IPS-20b (cell line): ENCODE results near the gene APOL2.

Experiments used
- H3K27ac ChIP-seq: one replicate; pipeline ENCODE4 v1.5.1; 2013; ENCODE audit warnings: low read length
- H3K27me3 ChIP-seq: 2 replicates; pipeline ENCODE4 v1.6.1; 2013; ENCODE audit warnings: mild to moderate bottlenecking, low read length, inconsistent platforms; ENCODE audit not compliant: insufficient read depth
- H3K36me3 ChIP-seq: 2 replicates; pipeline ENCODE4 v1.6.1; 2013; ENCODE audit warnings: low read depth, mild to moderate bottlenecking, inconsistent platforms, low read length, moderate library complexity; ENCODE audit not compliant: insufficient read depth
- H3K4me1 ChIP-seq: 2 replicates; pipeline ENCODE4 v1.6.1; 2013; ENCODE audit warnings: mild to moderate bottlenecking, control low read depth, inconsistent platforms, low read length, moderate library complexity; ENCODE audit not compliant: insufficient read depth
- H3K4me3 ChIP-seq: 2 replicates; pipeline ENCODE4 v1.5.1; 2013; ENCODE audit warnings: mild to moderate bottlenecking, low read length, inconsistent platforms
- H3K9ac ChIP-seq: 2 replicates; pipeline ENCODE4 v1.6.1; 2013; ENCODE audit warnings: low read depth, mild to moderate bottlenecking, inconsistent platforms, low read length, moderate library complexity
- H3K9me3 ChIP-seq: 2 replicates; pipeline ENCODE4 v1.6.1; 2013; ENCODE audit warnings: mild to moderate bottlenecking, low read depth, low read length, inconsistent platforms; ENCODE audit not compliant: insufficient read depth

The APOL2 gene

DNA sequence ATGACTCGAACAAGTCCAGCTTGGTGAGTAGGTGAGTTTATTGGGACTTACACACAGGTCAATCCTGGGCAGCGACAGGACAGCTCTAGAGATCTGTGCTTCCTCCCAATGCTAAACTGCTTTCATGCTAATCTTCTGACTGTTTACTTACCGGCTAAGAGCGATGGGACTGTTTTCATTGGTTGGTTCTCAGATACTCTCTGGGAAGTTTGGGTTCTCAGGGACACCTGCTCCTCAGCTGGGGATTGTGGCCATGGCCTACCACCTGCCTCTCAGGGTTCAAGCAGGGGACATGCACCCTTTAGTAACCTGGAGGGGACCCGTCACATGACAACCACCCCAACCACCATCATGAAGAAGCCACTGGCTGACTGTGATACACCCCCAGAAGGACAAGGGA lies 13.1 kb downstream of the APOL2 start:
- Histone ChIP-seq H3K9ac (no peak overlapping the region), H3K27ac (no peak overlapping the region), H3K27me3 (no peaks in the 10 kb centered on the region), H3K4me1 (peaks cover 3% of the 10 kb centered on the region), H3K9me3 (no peaks in the 10 kb centered on the region), H3K4me3 (no peak overlapping the region), H3K36me3 (peaks cover 15% of the 10 kb centered on the region)

DNA sequence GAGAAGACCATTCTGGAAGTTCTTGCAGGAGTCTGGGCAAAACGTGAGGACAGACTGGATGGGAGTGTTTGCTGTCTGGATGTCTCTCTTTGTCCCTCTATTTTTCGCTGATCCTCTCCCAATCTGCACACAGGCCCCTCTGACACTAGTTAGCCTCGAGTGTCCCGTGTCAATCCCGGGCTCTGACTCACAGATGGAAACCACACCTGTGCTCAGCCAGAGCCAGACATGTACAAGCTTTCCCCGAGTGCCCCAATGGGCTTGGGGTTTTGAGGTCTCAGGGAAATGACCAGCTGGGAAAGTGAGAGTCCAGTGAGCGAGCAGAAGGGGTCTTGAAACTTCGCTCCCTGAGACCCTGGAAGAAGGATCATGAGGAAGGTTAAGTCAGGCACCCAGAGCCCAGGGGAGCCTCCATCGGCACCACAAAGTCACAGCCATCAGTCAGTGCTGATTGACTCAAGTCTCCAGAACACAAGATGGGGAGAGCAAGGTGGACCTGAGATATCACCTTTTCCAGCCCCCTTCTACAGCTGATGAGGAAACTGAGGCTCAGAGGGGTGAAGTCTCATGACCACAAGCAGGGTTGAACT lies 13.9 kb downstream of the APOL2 start:
- H3K9ac ChIP-seq = no peak overlapping the region
- H3K27me3 ChIP-seq = no peaks in the 10 kb centered on the region
- peaks cover 11% of the 10 kb centered on the region for H3K36me3 ChIP-seq
- no peaks in the 10 kb centered on the region for H3K9me3 ChIP-seq
- H3K27ac ChIP-seq = no peak overlapping the region
- peaks cover 3% of the 10 kb centered on the region for H3K4me1 ChIP-seq
- no peak overlapping the region for H3K4me3 ChIP-seq

DNA sequence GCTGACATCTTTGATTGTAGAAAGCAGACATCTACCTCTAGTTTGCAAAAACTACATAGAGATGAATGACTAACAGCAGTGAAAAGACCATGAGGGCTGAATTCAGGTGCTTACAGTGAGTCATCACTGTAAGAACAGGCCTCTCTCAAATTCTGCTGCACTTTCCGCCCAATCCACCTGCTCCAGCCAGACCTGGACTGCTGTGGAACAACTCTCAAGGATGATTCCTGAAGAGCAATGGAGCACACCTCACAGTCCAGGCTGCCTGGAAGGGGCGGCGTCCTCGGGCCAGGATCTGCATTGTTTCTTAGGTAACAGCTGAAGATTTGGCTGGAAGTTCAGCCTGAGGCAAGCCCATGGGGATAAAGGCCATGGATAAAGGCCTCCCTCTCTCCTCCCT lies 15.1 kb downstream of the APOL2 start:
- no peaks in the 10 kb centered on the region for H3K27me3 ChIP-seq
- no peak overlapping the region for H3K27ac ChIP-seq
- H3K9ac ChIP-seq = no peak overlapping the region
- H3K9me3 ChIP-seq = no peaks in the 10 kb centered on the region
- no peak overlapping the region for H3K4me3 ChIP-seq
- H3K4me1 ChIP-seq = peaks cover 3% of the 10 kb centered on the region
- H3K36me3 ChIP-seq = peaks cover 10% of the 10 kb centered on the region

DNA sequence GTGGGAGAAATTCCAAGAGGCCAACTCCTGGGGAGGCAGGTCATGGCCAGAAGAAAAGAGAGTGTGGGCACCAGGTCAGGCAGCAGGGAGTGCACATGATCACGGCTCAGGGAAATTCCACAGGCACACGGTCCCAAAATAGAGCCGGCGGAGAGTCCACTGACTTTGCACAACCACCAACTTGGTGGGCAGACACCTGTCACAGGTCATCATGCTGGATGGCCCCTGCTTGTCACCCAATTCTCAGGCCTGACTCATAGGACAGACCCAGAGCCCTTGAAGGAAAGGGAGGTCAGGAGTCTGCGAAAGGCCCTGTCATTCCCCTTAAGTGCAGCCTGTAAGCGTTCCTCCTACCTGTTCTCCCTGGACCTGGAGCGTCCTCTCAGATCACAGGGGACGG lies 15.8 kb downstream of the APOL2 start:
- Histone ChIP-seq H3K27me3 (no peaks in the 10 kb centered on the region), H3K4me1 (peaks cover 3% of the 10 kb centered on the region), H3K9ac (no peak overlapping the region), H3K9me3 (no peaks in the 10 kb centered on the region), H3K36me3 (peaks cover 10% of the 10 kb centered on the region), H3K27ac (no peak overlapping the region), H3K4me3 (no peak overlapping the region)

DNA sequence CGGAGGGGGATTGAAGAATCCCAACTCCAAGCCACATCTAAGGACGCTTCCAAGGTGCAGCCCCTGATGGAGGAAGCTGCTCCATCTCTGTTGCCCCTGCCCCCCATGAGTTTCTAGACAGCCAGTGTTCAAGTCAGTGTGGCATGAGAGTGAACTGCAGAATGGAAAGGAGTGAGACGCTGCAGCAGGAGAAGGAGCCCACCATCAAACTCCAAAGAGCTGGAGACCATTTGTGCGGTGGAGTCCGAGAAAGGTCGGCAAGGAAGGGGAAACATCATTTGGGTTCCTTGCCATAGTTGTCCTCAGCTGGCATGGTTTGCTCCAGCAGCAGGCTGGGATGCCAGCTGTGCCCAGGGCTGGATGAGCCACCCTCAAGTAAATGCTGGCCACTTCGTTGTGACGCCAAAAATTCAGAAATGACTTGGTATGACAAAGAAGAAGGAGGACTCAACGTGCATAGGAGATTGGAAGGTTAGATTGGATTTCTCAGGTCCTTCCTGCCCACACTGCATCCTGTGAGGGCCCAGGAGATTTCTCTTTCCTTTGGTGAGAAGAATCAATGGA lies 16.4 kb downstream of the APOL2 start:
- no peak overlapping the region for H3K4me3 ChIP-seq
- no peak overlapping the region for H3K27ac ChIP-seq
- no peak overlapping the region for H3K9ac ChIP-seq
- H3K4me1 ChIP-seq = peaks cover 3% of the 10 kb centered on the region
- no peaks in the 10 kb centered on the region for H3K27me3 ChIP-seq
- H3K9me3 ChIP-seq = no peaks in the 10 kb centered on the region
- peaks cover 7% of the 10 kb centered on the region for H3K36me3 ChIP-seq

DNA sequence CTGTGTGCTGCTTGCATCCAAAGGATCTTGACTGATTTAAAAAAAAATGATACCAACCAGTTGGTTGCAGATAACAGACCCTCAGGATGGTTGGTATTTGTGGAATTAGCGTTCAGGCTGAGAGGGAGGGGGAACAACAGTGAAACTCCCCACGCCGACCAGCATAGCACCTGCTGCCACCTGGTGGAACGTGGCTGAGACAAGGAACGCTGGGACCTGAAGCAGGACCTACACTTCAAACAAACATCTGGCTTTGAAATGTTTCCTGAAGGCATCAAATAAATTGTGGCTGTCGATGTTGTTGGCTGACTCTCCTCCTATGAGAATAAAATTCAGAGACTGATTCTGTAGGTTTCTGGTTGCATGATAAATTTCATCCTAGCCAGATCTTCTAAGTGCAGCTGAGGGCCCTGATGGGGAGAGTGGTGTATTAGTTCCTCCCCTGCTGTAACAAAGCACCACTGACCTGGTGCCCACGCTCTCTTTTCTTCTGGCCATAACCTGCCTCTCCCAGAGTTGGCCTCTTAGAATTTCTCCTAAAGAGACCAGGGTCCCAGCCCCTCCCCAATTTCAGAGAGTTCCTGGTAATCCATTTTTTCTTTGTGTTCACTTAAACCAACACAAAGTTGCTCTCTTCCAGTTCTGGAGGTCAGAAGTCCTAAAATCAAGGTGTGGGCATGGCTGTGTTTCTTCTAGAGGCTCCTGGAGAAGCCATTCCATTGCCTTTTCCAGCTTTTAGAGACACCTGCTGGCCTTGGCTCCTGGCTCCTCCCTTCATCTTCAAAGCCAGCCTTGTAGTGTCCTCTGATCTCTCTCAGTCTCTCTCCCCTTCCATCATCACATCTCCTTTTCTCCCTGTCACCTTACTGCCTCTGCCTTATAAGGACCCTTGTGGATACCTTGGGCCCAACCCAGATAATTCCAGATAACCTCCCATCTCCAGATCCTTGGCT lies 17.3 kb downstream of the APOL2 start:
- no peaks in the 10 kb centered on the region for H3K9me3 ChIP-seq
- H3K27me3 ChIP-seq = no peaks in the 10 kb centered on the region
- H3K4me1 ChIP-seq = peaks cover 3% of the 10 kb centered on the region
- no peak overlapping the region for H3K9ac ChIP-seq
- no peaks in the 10 kb centered on the region for H3K36me3 ChIP-seq
- no peak overlapping the region for H3K4me3 ChIP-seq
- no peak overlapping the region for H3K27ac ChIP-seq

DNA sequence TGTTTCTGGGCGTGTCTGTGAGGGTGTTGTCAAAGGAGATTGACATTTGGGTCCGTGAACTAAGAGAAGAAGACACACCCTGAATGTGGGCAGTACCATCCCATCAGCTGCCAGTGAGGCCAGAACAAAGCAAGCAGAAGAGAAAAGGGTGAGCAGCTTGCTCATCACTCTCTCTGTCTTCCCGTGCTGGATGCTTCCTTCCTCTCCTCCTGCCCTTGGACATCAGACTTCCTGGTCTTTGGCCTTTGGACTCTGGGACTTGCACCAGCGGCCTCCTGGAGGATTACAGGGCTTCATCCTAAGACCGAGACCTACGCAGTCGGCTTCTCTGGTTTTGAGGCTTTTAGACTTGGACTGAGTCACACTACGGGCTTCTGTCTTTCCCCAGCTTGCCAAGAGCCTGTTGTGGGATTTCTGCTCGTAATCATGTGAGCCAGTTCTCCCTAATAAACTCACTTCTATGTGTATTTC lies 18.8 kb downstream of the APOL2 start:
- peaks cover 3% of the 10 kb centered on the region for H3K4me1 ChIP-seq
- no peak overlapping the region for H3K9ac ChIP-seq
- no peak overlapping the region for H3K27ac ChIP-seq
- H3K36me3 ChIP-seq = no peaks in the 10 kb centered on the region
- H3K9me3 ChIP-seq = no peaks in the 10 kb centered on the region
- no peaks in the 10 kb centered on the region for H3K27me3 ChIP-seq
- H3K4me3 ChIP-seq = peak overlapping the region; percentile 31; the same call in 1 of the 2 replicates

DNA sequence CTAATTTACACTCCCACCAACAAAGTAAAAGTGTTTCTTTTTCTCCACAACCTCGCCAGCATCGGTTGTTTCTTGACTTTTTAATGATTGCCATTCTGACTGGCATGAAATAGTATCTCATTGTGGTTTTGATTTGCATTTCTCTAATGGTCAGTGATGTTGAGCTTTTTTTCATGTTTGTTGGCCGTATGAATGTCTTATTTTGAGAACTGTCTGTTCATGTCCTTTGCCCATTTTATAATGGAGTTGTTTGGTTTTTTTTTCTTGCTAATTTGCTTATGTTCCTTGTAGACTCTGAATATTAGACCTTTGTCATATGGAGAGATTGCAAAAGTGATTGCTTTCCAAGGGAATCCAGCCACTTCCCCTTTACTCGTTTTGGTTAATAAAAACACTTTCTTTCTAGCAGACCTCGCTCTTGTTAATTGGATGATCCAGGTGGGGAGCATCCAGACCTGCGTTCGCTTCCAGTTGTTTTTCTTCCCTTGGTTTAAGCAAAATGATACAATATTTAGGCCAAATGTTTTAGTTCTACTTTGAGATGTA lies 20.6 kb downstream of the APOL2 start:
- no peaks in the 10 kb centered on the region; the same call in 1 of the 2 replicates for H3K27me3 ChIP-seq
- no peak overlapping the region for H3K27ac ChIP-seq
- no peak overlapping the region for H3K9ac ChIP-seq
- H3K4me1 ChIP-seq = peaks cover 3% of the 10 kb centered on the region
- no peak overlapping the region for H3K4me3 ChIP-seq
- no peaks in the 10 kb centered on the region for H3K36me3 ChIP-seq
- H3K9me3 ChIP-seq = no peaks in the 10 kb centered on the region

DNA sequence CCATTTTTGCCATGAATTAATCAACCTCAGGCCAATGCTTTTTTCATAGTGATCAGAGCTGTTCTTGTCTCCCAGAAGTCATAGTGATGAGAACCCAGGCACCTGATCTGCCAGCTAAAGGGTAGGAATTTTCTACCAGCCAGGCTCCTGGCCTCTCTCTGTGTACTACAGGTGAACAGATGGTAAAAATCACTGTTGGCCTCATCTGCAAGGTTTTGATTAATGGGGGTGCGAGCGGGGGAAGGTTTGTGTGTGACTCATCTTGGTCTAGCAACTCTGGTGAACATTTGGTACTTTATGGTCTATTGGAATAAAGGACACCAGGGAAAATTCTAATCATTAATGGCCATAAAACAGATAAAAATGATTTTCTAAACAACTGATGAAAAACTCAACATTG lies 23.3 kb downstream of the APOL2 start:
- no peaks in the 10 kb centered on the region; the same call in 1 of the 2 replicates for H3K9me3 ChIP-seq
- no peak overlapping the region for H3K9ac ChIP-seq
- H3K27ac ChIP-seq = no peak overlapping the region
- no peaks in the 10 kb centered on the region for H3K4me1 ChIP-seq
- no peak overlapping the region for H3K4me3 ChIP-seq
- no peaks in the 10 kb centered on the region for H3K36me3 ChIP-seq
- no peaks in the 10 kb centered on the region; the same call in 1 of the 2 replicates for H3K27me3 ChIP-seq

DNA sequence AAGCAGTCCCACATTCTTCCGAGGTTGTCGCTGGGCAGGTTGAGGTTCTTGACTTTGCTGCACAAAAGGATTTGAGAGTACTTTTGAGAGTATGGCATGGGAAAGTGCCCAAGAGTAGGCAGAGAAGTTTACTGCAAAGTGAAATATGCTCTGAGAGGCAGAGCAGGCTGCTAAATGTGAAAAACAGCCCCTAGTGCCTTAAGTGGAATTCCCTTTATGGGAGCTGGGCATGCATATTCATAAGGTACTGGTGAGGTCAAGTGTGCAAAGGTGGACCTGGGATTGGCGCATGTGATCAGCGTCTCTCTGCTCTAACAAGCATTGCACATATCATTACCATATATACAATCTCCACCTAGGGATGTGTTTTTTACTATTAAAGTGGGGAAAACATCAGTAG lies 25.7 kb downstream of the APOL2 start:
- no peaks in the 10 kb centered on the region for H3K36me3 ChIP-seq
- no peak overlapping the region for H3K27ac ChIP-seq
- no peaks in the 10 kb centered on the region for H3K4me1 ChIP-seq
- H3K27me3 ChIP-seq = no peaks in the 10 kb centered on the region; the same call in 1 of the 2 replicates
- no peak overlapping the region for H3K4me3 ChIP-seq
- no peak overlapping the region for H3K9ac ChIP-seq
- H3K9me3 ChIP-seq = no peaks in the 10 kb centered on the region; the same call in 1 of the 2 replicates

DNA sequence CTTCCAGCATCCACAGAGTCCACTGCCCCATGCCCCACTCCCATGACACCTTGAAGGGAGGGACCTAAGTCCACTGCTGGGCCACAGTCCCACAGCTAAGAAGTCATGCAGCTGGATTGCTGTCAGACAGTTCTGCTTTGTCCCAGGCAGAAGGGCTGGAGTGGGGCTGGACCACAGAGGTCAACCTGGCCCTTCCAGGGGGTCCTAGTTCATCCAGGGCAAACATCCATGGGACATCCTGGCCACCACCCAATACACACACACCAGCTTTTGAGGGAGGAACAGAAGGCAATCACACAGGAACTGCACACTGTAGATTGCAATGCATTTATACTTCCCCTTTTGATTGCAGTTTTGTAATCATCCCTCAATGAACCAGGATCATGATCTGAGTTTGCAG lies 26.4 kb downstream of the APOL2 start:
- Histone ChIP-seq H3K4me1 (no peaks in the 10 kb centered on the region), H3K4me3 (no peak overlapping the region), H3K27me3 (no peaks in the 10 kb centered on the region; the same call in 1 of the 2 replicates), H3K9me3 (no peaks in the 10 kb centered on the region; the same call in 1 of the 2 replicates), H3K36me3 (no peaks in the 10 kb centered on the region), H3K9ac (no peak overlapping the region), H3K27ac (no peak overlapping the region)
